Lung (tissue), 13 donors: ENCODE results near the gene CHST1. TPM values are rescaled to one million over a fixed set of nuclear protein-coding genes. Genes with fewer than 3 reads are reported as not detected.

Experiments used
- ATAC-seq: fragments of 200-7000 bp; cut with Tn5 transposase; one replicate; pipeline ENCODE4 v1.9.1; 2020; ENCODE audit warnings: moderate number of reproducible peaks; ENCODE audit not compliant: insufficient read depth, low FRiP score
- DNase-seq, 3 donors: peaks; one replicate each; pipeline ENCODE4 v3.0.0-alpha.2; 2013 to 2017
- H3K27ac ChIP-seq, 2 donors: one replicate each; pipeline ENCODE4 v1.5.1; 2013; ENCODE audit warnings: mild to moderate bottlenecking in 2 of 2, moderate library complexity in 2 of 2, control low read depth in 1 of 2, inconsistent platforms in 1 of 2, low read depth in 1 of 2, low read length in 1 of 2
- H3K27me3 ChIP-seq, 3 donors: one replicate each; pipeline ENCODE4 v1.5.1; 2013; ENCODE audit warnings: low read length in 2 of 3; ENCODE audit not compliant: control insufficient read depth in 3 of 3, insufficient read depth in 3 of 3
- H3K36me3 ChIP-seq, 4 donors: one replicate each; pipeline ENCODE4 v1.5.1; 2013; ENCODE audit warnings: low read length in 4 of 4, mild to moderate bottlenecking in 1 of 4, moderate library complexity in 1 of 4; ENCODE audit not compliant: control insufficient read depth in 4 of 4, insufficient read depth in 4 of 4
- H3K4me1 ChIP-seq, 5 donors: one replicate each; pipeline ENCODE4 v1.5.1; 2013; ENCODE audit warnings: low read length in 5 of 5, mild to moderate bottlenecking in 2 of 5, moderate library complexity in 1 of 5; ENCODE audit not compliant: control insufficient read depth in 5 of 5, insufficient read depth in 5 of 5
- H3K4me3 ChIP-seq: one replicate; pipeline ENCODE4 v1.5.1; 2013; ENCODE audit warnings: mild to moderate bottlenecking, control low read depth, moderate library complexity
- H3K9ac ChIP-seq, 2 donors: one replicate each; pipeline ENCODE4 v1.5.1; 2013; ENCODE audit warnings: low read length in 2 of 2, control low read depth in 1 of 2; ENCODE audit not compliant: insufficient read depth in 1 of 2
- H3K9me3 ChIP-seq, 4 donors: one replicate each; pipeline ENCODE4 v1.5.1; 2013; ENCODE audit warnings: low read length in 3 of 4, mild to moderate bottlenecking in 1 of 4, moderate library complexity in 1 of 4; ENCODE audit not compliant: control insufficient read depth in 4 of 4, insufficient read depth in 3 of 4
- CTCF ChIP-seq: IDR thresholded peaks from 2 replicates; pipeline ENCODE4 v1.5.1; 2012; ENCODE audit warnings: mild to moderate bottlenecking; ENCODE audit errors: control extremely low read depth, extremely low read depth
- WGBS, 2 donors: extraction: QIAGEN DNeasy Blood & Tissue Kit; methylation state at CpG; one replicate each; pipeline ENCODE4 v1.1.7; 2013; 5-methylcytosine and 5-hydroxymethylcytosine counted together
- polyA plus RNA-seq, 2 donors: library from polyadenylated mRNA; stranded (reverse); fragments of 200-250 nt; gene quantifications; one replicate each; pipeline ENCODE4 v1.2.1, GENCODE V29; 2013
- small RNA-seq: library from RNA; depleted of rRNA; stranded (forward); fragments of <200 nt; gene quantifications from one replicate; pipeline ENCODE3, GENCODE V24; 2014; ENCODE audit warnings: low replicate concordance
- total RNA-seq, 2 donors: library from RNA; depleted of rRNA in 1 of 2; stranded (reverse); fragments of >200 nt in 1 of 2; gene quantifications; one replicate each; pipeline ENCODE4 v1.2.1, GENCODE V29; 2014 to 2021
- donor health status: control.
- donor health status: control.
- donor health status: Bipolar disorder and iron deficiency.
- donor health status: healthy.
- donor health status: DM: yes; HTN: yes; CAD: no.

CHST1 gene
- total and polyA plus RNA-seq, 4 donors = 1.7 to 2.4 (median 1.9) TPM

GRCh38 chr11:45599161-45599943 lies 66.1 kb downstream of the CHST1 start:
- DNase-seq (no peak), ATAC-seq (no peak)
- no peak for TF ChIP-seq CTCF
- 79 to 81% methylated on average over 11 of the region's 11 CpGs for WGBS, 2 donors
- H3K27me3 ChIP-seq = peaks cover 0 to 4% (median 0%) of the 10 kb centered on the region in 3 donors
- no peaks in the 10 kb centered on the region for H3K36me3 ChIP-seq
- no peak overlapping the region for H3K27ac ChIP-seq
- no peaks in the 10 kb centered on the region for H3K9me3 ChIP-seq
- H3K4me3 ChIP-seq = no peak overlapping the region
- H3K9ac ChIP-seq = no peak overlapping the region
- peaks cover 0 to 12% (median 0%) of the 10 kb centered on the region in 5 donors for H3K4me1 ChIP-seq

Small RNA genes lying within 50 kb of the gene (small RNA-seq; reads per million reads assigned to genes)
- not detected for gene MIR7154

Other genes starting within 250 kb of the CHST1 start
- 10 to 100 TPM in 1 of 2 donors, 1 to 10 TPM in 1; 5.4 to 27.2 TPM for gene SLC35C1, start 139.5 kb upstream of the CHST1 start, total RNA-seq
- 10 to 100 TPM; 21.1 to 35.9 TPM for gene SLC35C1, start 139.5 kb upstream of the CHST1 start, polyA plus RNA-seq
- gene CRY2, start 181.9 kb upstream of the CHST1 start, total RNA-seq = 10 to 100 TPM; 51.5 to 55.0 TPM
- gene CRY2, start 181.9 kb upstream of the CHST1 start, polyA plus RNA-seq = 10 to 100 TPM; 16.2 to 16.9 TPM
- 10 to 100 TPM in 1 of 2 donors, 1 to 10 TPM in 1; 5.1 to 15.4 TPM for gene MAPK8IP1, start 220.0 kb upstream of the CHST1 start, total RNA-seq
- 1 to 10 TPM; 4.7 to 6.3 TPM for gene MAPK8IP1, start 220.0 kb upstream of the CHST1 start, polyA plus RNA-seq
- gene FREY1, start 241.6 kb upstream of the CHST1 start, total RNA-seq = under 1 TPM; 0.51 to 0.67 TPM
- under 1 TPM; 0.15 to 0.28 TPM for gene FREY1, start 241.6 kb upstream of the CHST1 start, polyA plus RNA-seq